Neural progenitor cell (in vitro differentiated cells): ENCODE measurements around the gene SLFNL1. TPM values are rescaled to one million over a fixed set of nuclear protein-coding genes. Genes with fewer than 3 reads are reported as not detected.

Source experiments
- DNase-seq: peaks from one replicate; pipeline ENCODE4 v3.0.0-alpha.2; 2016; ENCODE audit warnings: low spot score
- H2AFZ ChIP-seq: fragments of 200-600 bp; sonication (generic); replicated peaks from 2 replicates; pipeline ENCODE4 v1.6.1; 2016; ENCODE audit warnings: antibody characterized with exemption
- H3F3A ChIP-seq: fragments of 200-600 bp; sonication (generic); 2 replicates; pipeline ENCODE4 v1.6.1; 2016; ENCODE audit warnings: antibody characterized with exemption, low read depth
- H3K27ac ChIP-seq: fragments of 200-600 bp; sonication (generic); 2 replicates; pipeline ENCODE4 v1.5.1; 2016; ENCODE audit warnings: mild to moderate bottlenecking
- H3K27me3 ChIP-seq: fragments of 200-600 bp; sonication (generic); 2 replicates; pipeline ENCODE4 v1.6.1; 2016; ENCODE audit warnings: mild to moderate bottlenecking, moderate library complexity
- H3K36me3 ChIP-seq: fragments of 200-600 bp; sonication (generic); 2 replicates; pipeline ENCODE4 v1.5.1; 2016
- H3K4me1 ChIP-seq: fragments of 200-600 bp; sonication (generic); 2 replicates; pipeline ENCODE4 v1.6.1; 2016; ENCODE audit warnings: mixed run types
- H3K4me2 ChIP-seq: fragments of 200-600 bp; sonication (generic); 2 replicates; pipeline ENCODE4 v1.6.1; 2016
- H3K4me3 ChIP-seq: fragments of 200-600 bp; sonication (generic); 2 replicates; pipeline ENCODE4 v1.5.1; 2016
- H3K79me2 ChIP-seq: fragments of 200-600 bp; sonication (generic); 2 replicates; pipeline ENCODE4 v1.6.1; 2016; ENCODE audit warnings: low read depth
- H3K9ac ChIP-seq: fragments of 200-600 bp; sonication (generic); 2 replicates; pipeline ENCODE4 v1.6.1; 2016
- H3K9me3 ChIP-seq: fragments of 200-600 bp; sonication (generic); 2 replicates; pipeline ENCODE4 v1.5.1; 2016; ENCODE audit warnings: low read depth
- H4K20me1 ChIP-seq: fragments of 200-600 bp; sonication (generic); 2 replicates; pipeline ENCODE4 v1.6.1; 2016; ENCODE audit warnings: low read depth
- H3K27ac Mint-ChIP-seq: 3 replicates; pipeline ENCODE4 v1.8.0; 2021; ENCODE audit warnings: mixed read lengths
- H3K27me3 Mint-ChIP-seq: 2 replicates; pipeline ENCODE4 v1.8.0; 2022; ENCODE audit warnings: low read depth, mild to moderate bottlenecking, inconsistent platforms, moderate library complexity, mixed read lengths; ENCODE audit not compliant: insufficient read depth
- H3K36me3 Mint-ChIP-seq: 3 replicates; pipeline ENCODE4 v1.8.0; 2021; ENCODE audit warnings: mixed read lengths
- H3K4me1 Mint-ChIP-seq: 3 replicates; pipeline ENCODE4 v1.8.0; 2021; ENCODE audit warnings: mixed read lengths
- H3K4me3 Mint-ChIP-seq: 3 replicates; pipeline ENCODE4 v1.8.0; 2021; ENCODE audit warnings: mild to moderate bottlenecking, moderate library complexity, mixed read lengths
- H3K9me3 Mint-ChIP-seq: 3 replicates; pipeline ENCODE4 v1.8.0; 2020; ENCODE audit warnings: mixed read lengths
- EZH2 ChIP-seq: fragments of 200-600 bp; sonication (generic); IDR thresholded peaks from 2 replicates; pipeline ENCODE4 v1.6.1; 2017; ENCODE audit warnings: antibody characterized with exemption, mild to moderate bottlenecking, moderate library complexity
- EZH2phosphoT487 ChIP-seq: fragments of 200-600 bp; sonication (generic); IDR thresholded peaks from 2 replicates; pipeline ENCODE4 v1.6.1; 2017; ENCODE audit warnings: antibody characterized with exemption
- total RNA-seq: library from RNA; depleted of rRNA; stranded (reverse); fragments of >200 nt; gene quantifications from 2 replicates; pipeline ENCODE4 v1.2.3, GENCODE V29; 2015; ENCODE audit warnings: low replicate concordance
- TF ChIP-seq, protein P1 (sequence below): fragments of 200-600 bp; sonication (generic); IDR thresholded peaks from 2 replicates; pipeline ENCODE4 v1.5.1; 2017; ENCODE audit warnings: antibody characterized with exemption, mild to moderate bottlenecking

Gene SLFNL1
- total RNA-seq, 1 donor from 2014 or later = not detected

DNA sequence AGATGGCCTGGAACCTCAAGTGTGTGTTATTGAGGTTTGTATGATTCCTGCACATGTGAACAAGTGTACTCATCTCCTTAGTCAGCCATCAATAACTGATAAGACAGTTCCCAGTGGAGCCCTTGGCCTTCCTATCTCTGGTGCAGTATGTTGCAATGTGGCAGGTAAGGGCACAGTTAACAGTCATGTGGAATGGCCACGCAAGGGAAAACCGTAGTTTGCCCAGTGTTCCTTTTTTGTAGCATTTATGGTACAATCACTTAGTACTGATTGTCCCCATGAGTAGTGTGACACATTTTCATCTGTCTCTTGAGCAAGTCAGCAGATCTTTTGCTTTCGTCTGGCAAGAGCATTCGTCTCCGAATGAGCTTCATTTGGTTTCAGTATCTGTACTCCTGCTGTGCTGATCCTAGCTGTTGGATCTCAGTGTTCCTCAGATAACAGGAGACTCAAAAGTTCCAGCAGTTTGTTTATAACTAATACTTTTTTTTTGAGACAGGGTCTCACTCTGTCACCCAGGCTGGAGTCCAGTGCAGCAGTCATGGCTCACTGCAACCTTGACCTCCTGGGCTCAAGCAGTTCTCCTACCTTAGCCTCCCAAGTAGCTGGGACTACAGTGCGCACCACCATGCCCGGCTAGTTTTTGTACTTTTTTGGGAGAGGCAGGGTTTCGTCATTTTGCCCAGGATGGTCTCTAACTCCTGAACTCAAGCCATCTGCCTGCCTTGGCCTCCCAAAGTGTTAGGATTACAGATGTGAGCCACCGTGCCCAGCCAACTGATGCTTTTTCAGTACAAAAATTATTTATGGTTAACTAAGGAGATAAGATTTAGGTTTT is 33.9 kb downstream of the SLFNL1 start:
- Histone ChIP-seq H4K20me1 (peaks cover 29% of the 10 kb centered on the region), H3K36me3 (peaks cover 32% of the 10 kb centered on the region), H3K27ac (no peak overlapping the region), H3K4me1 (no peaks in the 10 kb centered on the region), H3K4me3 (no peak overlapping the region), H2AFZ (no peak overlapping the region), H3K79me2 (peaks cover 29% of the 10 kb centered on the region), H3K9me3 (no peaks in the 10 kb centered on the region), H3K27me3 (no peaks in the 10 kb centered on the region), H3K4me2 (no peak overlapping the region), H3F3A (no peaks in the 10 kb centered on the region), H3K9ac (no peak overlapping the region)
- H3K9me3 Mint-ChIP-seq = no peaks in the 10 kb centered on the region
- H3K27me3 Mint-ChIP-seq = no peaks in the 10 kb centered on the region
- TF ChIP-seq, protein P1, sequence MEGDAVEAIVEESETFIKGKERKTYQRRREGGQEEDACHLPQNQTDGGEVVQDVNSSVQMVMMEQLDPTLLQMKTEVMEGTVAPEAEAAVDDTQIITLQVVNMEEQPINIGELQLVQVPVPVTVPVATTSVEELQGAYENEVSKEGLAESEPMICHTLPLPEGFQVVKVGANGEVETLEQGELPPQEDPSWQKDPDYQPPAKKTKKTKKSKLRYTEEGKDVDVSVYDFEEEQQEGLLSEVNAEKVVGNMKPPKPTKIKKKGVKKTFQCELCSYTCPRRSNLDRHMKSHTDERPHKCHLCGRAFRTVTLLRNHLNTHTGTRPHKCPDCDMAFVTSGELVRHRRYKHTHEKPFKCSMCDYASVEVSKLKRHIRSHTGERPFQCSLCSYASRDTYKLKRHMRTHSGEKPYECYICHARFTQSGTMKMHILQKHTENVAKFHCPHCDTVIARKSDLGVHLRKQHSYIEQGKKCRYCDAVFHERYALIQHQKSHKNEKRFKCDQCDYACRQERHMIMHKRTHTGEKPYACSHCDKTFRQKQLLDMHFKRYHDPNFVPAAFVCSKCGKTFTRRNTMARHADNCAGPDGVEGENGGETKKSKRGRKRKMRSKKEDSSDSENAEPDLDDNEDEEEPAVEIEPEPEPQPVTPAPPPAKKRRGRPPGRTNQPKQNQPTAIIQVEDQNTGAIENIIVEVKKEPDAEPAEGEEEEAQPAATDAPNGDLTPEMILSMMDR = no peak
- no peak for TF ChIP-seq EZH2phosphoT487
- H3K4me1 Mint-ChIP-seq = peaks cover 7% of the 10 kb centered on the region
- peaks cover 61% of the 10 kb centered on the region for H3K36me3 Mint-ChIP-seq
- no peak for DNase-seq
- H3K4me3 Mint-ChIP-seq = no peak overlapping the region
- H3K27ac Mint-ChIP-seq = no peak overlapping the region

DNA sequence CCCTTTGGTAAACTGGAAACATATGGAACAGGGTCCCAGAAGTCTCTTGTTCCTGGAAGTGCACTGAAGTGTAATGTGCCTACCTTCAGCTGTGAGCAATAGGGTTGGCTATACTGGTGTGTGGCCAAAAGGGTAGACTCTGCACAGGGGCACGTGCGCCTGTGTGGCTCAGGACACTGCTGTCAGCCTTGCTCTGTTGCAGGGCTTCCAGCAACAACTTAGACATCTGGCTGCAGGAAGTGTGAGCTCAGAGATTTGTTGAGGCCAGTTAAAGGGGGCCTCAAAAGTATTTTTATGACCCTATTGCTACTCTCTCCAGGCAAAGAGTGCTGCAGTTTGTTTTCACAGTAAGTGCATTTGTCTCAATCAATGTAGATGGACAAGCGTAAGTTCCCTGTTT is 34.6 kb downstream of the SLFNL1 start:
- no peaks in the 10 kb centered on the region for H3K9me3 Mint-ChIP-seq
- H3K36me3 ChIP-seq = peaks cover 32% of the 10 kb centered on the region
- peaks cover 13% of the 10 kb centered on the region for H3K4me1 Mint-ChIP-seq
- H3K4me2 ChIP-seq = no peak overlapping the region
- no peaks in the 10 kb centered on the region for H3K9me3 ChIP-seq
- peaks cover 36% of the 10 kb centered on the region for H4K20me1 ChIP-seq
- TF ChIP-seq EZH2phosphoT487 (no peak), EZH2 (no peak)
- TF ChIP-seq, protein P1 = no peak
- no peaks in the 10 kb centered on the region for H3F3A ChIP-seq
- H3K27ac ChIP-seq = no peak overlapping the region
- H3K4me1 ChIP-seq = peaks cover 2% of the 10 kb centered on the region
- no peak overlapping the region for H3K4me3 ChIP-seq
- H3K9ac ChIP-seq = no peak overlapping the region
- H2AFZ ChIP-seq = no peak overlapping the region
- no peak for DNase-seq
- H3K4me3 Mint-ChIP-seq = no peak overlapping the region
- H3K27me3 Mint-ChIP-seq = no peaks in the 10 kb centered on the region
- peaks cover 36% of the 10 kb centered on the region for H3K79me2 ChIP-seq
- H3K27me3 ChIP-seq = no peaks in the 10 kb centered on the region
- peaks cover 57% of the 10 kb centered on the region for H3K36me3 Mint-ChIP-seq
- H3K27ac Mint-ChIP-seq = no peak overlapping the region

DNA sequence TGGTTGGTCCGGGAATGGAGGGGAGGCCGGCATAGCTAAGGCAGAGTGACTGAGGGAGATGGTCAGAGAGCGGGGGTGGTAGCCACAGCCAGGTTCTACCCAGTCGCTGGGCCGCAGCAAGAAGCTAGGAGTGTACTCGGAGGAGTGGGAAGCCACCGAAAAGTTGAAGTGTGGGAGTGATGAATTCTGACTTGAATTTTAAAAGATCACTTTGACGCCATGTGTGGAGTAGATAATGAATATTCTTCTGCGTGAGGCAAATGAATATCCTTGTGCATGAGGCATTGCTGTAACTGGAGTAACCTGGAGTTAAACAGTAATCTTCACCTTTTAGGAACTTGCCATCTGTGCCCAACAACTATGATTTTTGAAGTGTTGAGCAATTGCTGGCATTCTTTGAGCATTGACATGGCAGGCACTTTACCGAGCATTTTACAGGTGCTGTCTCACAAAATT is 35.2 kb downstream of the SLFNL1 start:
- no peaks in the 10 kb centered on the region for H3K9me3 ChIP-seq
- no peak overlapping the region for H3K4me2 ChIP-seq
- H3K4me1 Mint-ChIP-seq = peaks cover 17% of the 10 kb centered on the region
- H3K9me3 Mint-ChIP-seq = no peaks in the 10 kb centered on the region
- TF ChIP-seq EZH2phosphoT487 (no peak), EZH2 (no peak)
- no peak overlapping the region for H2AFZ ChIP-seq
- peaks cover 42% of the 10 kb centered on the region for H4K20me1 ChIP-seq
- H3K9ac ChIP-seq = no peak overlapping the region
- no peak overlapping the region for H3K4me3 ChIP-seq
- H3K4me1 ChIP-seq = peaks cover 8% of the 10 kb centered on the region
- no peaks in the 10 kb centered on the region for H3F3A ChIP-seq
- no peaks in the 10 kb centered on the region for H3K27me3 ChIP-seq
- H3K27me3 Mint-ChIP-seq = no peaks in the 10 kb centered on the region
- no peak overlapping the region for H3K27ac ChIP-seq
- peaks cover 28% of the 10 kb centered on the region for H3K36me3 ChIP-seq
- no peak overlapping the region for H3K27ac Mint-ChIP-seq
- DNase-seq = no peak
- H3K79me2 ChIP-seq = peaks cover 42% of the 10 kb centered on the region
- peaks cover 53% of the 10 kb centered on the region for H3K36me3 Mint-ChIP-seq
- no peak overlapping the region for H3K4me3 Mint-ChIP-seq

DNA sequence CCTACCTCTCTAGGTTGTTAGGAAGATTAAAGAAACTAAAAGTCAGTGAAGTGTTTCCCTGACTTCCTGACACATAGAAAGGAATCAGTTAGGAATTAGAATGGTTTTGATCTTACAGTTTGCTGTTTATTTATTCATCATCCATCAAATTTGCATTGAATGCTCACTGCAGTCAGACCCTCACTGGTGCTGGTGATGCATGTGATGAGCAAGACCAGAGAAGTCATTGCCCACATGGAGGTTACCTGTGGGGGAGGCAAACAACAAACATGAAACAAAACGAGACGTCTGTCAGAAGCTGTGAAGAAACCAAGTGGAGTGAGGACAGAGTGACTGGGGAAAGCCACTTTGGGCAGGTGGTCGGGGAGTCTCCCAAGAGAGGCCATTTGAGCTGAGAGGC is 35.6 kb downstream of the SLFNL1 start:
- no peak overlapping the region for H3K27ac ChIP-seq
- H3F3A ChIP-seq = no peaks in the 10 kb centered on the region
- H3K79me2 ChIP-seq = peaks cover 47% of the 10 kb centered on the region
- H3K36me3 ChIP-seq = peaks cover 27% of the 10 kb centered on the region
- Mint-ChIP-seq H3K4me3 (no peak overlapping the region), H3K36me3 (peaks cover 50% of the 10 kb centered on the region), H3K27ac (no peak overlapping the region), H3K4me1 (peaks cover 21% of the 10 kb centered on the region), H3K27me3 (no peaks in the 10 kb centered on the region), H3K9me3 (no peaks in the 10 kb centered on the region)
- TF ChIP-seq EZH2phosphoT487 = no peak
- TF ChIP-seq, protein P1 = no peak
- TF ChIP-seq EZH2 = no peak
- H2AFZ ChIP-seq = no peak overlapping the region
- peak overlapping the region; percentile 18 for H3K9ac ChIP-seq
- H3K4me3 ChIP-seq = no peak overlapping the region
- no peak for DNase-seq
- no peaks in the 10 kb centered on the region for H3K27me3 ChIP-seq
- no peaks in the 10 kb centered on the region for H3K9me3 ChIP-seq
- H3K4me1 ChIP-seq = peaks cover 13% of the 10 kb centered on the region
- peaks cover 43% of the 10 kb centered on the region for H4K20me1 ChIP-seq
- H3K4me2 ChIP-seq = no peak overlapping the region
